Activated CD4-positive, alpha-beta memory T cell treated with anti-CD3 and anti-CD28 coated beads for 36 hours (primary cell): ENCODE data around the gene SELENOM. TPM values are rescaled to one million over a fixed set of nuclear protein-coding genes. Genes with fewer than 3 reads are reported as not detected.
"Not testable (repeated sequence)": the region's sequence is repeated elsewhere in the genome, so short reads cannot be mapped to it uniquely, and the experiment has no call there.

Experiments used
- CTCF ChIA-PET: fragments of 350-600 bp; sonication (Branson Sonifier 250); formaldehyde crosslinking; loops from one replicate; lab custom pipeline; 2021; ENCODE audit warnings: antibody characterized with exemption, inconsistent platforms; lab: Charles Lee
- POLR2A ChIA-PET: fragments of 350-600 bp; sonication (Branson Sonifier 250); formaldehyde crosslinking; loops from one replicate; lab custom pipeline; 2021; ENCODE audit warnings: antibody characterized with exemption; lab: Charles Lee
- DNase-seq: peaks from one replicate; pipeline ENCODE4 v3.0.0-alpha.2; 2020
- H3K27ac Mint-ChIP-seq: one replicate; pipeline ENCODE4 v1.8.0; 2021; ENCODE audit warnings: mixed read lengths
- H3K27me3 Mint-ChIP-seq: one replicate; pipeline ENCODE4 v1.8.0; 2021; ENCODE audit warnings: mixed read lengths
- H3K36me3 Mint-ChIP-seq: one replicate; pipeline ENCODE4 v1.8.0; 2021; ENCODE audit warnings: mixed read lengths
- H3K4me1 Mint-ChIP-seq: one replicate; pipeline ENCODE4 v1.8.0; 2021; ENCODE audit warnings: low read depth, mixed read lengths
- H3K4me3 Mint-ChIP-seq: one replicate; pipeline ENCODE4 v1.8.0; 2021; ENCODE audit warnings: mild to moderate bottlenecking, mixed read lengths
- H3K9me3 Mint-ChIP-seq: one replicate; pipeline ENCODE4 v1.8.0; 2021; ENCODE audit warnings: mixed read lengths
- intact Hi-C: fragments of 100-400 bp; cut with micrococcal nuclease; formaldehyde crosslinking; loops from one replicate; pipeline ENCODE4 v1.15.1; 2023
- total RNA-seq, 2 experiments: library from RNA; stranded (reverse); gene quantifications; one replicate each; pipeline ENCODE4 v1.2.3, GENCODE V29; 2021

Gene SELENOM
- total RNA-seq, 2 experiments from 2014 or later = 14.1 to 14.3 TPM

DNA sequence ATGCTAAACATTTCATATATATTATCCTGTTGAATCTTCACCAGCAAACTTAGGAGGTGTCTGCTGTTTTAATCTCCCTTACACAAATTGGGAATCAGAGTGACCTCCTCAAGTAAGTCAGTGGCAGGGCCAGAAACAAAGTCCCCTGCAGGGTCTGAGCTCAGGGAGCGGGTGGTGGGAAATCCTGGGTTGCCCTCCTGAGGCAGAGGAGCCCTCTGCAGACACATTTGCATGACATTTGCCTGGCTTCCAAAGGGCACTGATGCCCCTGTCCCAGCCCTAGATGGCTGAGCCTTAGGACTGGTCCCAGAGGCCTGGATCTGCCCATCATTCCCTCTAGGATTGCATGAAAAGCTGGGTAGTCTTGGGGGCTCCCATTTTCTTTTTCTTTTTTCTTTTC, 13.3 kb upstream of the SELENOM start:
- CTCF ChIA-PET = no interaction called here
- Mint-ChIP-seq H3K9me3 (no peaks in the 10 kb centered on the region), H3K4me1 (no peaks in the 10 kb centered on the region), H3K4me3 (no peak overlapping the region), H3K27ac (no peak overlapping the region), H3K36me3 (no peaks in the 10 kb centered on the region), H3K27me3 (no peaks in the 10 kb centered on the region)
- intact Hi-C loops = no loop called here
- no peak for DNase-seq
- POLR2A ChIA-PET = no interaction called here

GRCh38 chr22:31120230-31120629, 12.9 kb upstream of the SELENOM start:
- Mint-ChIP-seq H3K4me3 (no peak overlapping the region), H3K27ac (no peak overlapping the region), H3K36me3 (no peaks in the 10 kb centered on the region), H3K4me1 (no peaks in the 10 kb centered on the region), H3K27me3 (no peaks in the 10 kb centered on the region), H3K9me3 (no peaks in the 10 kb centered on the region)
- ChIA-PET CTCF (no interaction called here), POLR2A (no interaction called here)
- intact Hi-C loops = no loop called here
- DNase-seq = no peak

DNA sequence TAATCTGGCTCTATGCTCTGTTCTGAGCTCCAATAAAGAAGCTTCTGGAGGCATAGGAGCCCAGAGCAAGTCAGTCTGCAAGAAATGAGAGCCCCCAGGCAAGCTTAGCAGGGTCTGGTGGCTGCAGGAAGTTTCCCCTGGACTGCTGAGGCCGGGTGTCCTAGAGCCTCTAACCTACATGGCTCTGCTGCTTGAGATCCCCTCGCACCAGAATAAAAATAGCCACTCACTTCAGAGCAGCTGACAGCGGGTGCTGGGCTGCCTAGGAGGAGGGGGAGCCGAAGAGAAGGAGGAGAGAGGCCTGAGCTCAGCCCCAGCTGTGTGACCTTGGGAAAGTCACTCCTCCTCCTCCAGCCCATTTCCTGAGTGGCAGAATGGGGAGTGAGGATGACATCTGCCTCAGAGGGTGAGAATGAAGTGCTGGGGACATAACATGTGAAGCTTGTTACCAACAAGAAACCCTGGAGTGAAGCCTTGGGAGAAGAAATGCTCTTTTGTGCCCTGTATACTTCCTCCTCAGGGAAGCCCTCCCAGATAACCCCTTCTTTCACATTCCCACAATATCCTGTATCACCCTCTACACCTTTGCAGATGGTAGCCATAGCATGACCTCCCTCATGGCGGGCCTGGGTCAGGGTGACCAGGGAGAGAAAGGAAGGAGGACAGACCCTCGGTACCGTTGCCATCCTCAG, 11.8 kb upstream of the SELENOM start:
- intact Hi-C loops = no loop called here
- CTCF ChIA-PET = no interaction called here
- no peak overlapping the region for H3K27ac Mint-ChIP-seq

DNA sequence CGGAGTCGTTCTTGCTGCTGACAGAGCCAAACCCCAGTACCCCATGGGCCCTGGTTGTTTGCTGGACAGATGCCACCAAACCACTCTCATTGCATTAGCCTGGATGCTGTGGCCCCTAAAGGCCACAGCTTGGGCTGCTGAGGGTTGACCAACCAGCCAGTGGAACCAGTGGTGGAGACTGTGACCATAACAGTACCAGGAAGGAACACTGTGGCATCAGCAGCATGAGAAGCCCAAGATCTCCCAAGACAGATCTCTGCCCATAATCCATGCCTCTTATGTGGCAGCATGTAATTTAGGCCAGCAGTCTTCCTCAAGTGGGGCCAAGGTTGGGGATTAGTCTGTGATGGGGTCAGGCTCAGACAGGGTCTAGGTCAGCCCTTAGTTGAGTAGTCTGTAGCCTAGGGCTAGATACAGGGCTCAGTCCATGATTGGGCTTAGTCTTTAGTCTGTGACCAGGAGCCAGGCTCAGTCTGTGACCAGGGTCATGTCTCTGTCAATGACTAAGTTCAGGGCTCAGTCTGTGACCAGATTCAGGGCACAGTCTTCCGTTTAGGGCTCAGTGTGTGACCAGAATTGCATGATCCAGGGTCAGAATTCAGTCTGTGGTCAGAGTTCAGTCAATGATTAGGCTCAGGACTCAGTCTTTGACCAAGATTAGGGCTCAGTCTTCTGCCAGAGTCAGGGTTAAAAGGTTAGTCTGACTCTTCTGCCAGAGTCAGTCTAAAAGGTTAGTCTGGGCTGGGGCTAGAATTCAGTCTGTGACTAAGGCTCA, 10.9 kb upstream of the SELENOM start:
- POLR2A ChIA-PET = no interaction called here
- no peak for DNase-seq
- intact Hi-C loops = no loop called here
- Mint-ChIP-seq H3K9me3 (no peaks in the 10 kb centered on the region), H3K4me1 (no peaks in the 10 kb centered on the region), H3K36me3 (no peaks in the 10 kb centered on the region), H3K27me3 (no peaks in the 10 kb centered on the region), H3K4me3 (no peak overlapping the region), H3K27ac (no peak overlapping the region)
- CTCF ChIA-PET = no interaction called here

More for the DNA sequence above, 11.8 kb upstream of the SELENOM start:
- no peak overlapping the region for H3K4me3 Mint-ChIP-seq
- no peaks in the 10 kb centered on the region for H3K4me1 Mint-ChIP-seq
- POLR2A ChIA-PET = interaction anchor here (0.5 kb wide), 1 partner anchor 208 kb away, joined by 3 read pairs; no protein-coding TSS in a partner anchor
- no peaks in the 10 kb centered on the region for H3K36me3 Mint-ChIP-seq
- H3K9me3 Mint-ChIP-seq = no peaks in the 10 kb centered on the region
- H3K27me3 Mint-ChIP-seq = no peaks in the 10 kb centered on the region
- no peak for DNase-seq

DNA sequence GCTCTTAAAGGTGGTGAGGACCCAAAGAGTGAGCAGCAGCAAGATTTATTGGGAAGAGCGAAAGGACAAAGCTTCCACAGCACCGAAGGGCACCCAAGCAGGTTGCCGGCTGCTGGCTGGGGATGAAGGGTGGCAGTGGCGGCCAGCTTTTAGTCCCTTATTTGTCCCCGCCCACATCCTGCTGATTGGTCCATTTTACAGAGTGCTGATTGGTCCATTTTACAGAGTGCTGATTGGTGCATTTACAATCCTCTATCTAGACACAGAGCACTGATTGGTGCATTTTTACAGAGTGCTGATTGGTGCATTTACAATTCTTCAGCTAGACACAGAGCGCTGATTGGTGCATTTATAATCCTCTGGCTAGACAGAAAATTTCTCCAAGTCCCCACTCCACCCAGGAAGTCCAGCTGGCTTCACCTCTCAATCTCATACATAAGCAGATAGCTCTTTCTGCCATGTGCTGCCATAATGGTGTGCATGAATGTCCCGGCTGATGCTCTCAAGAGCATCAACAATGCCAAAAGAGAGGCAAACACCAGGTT, 5.3 kb upstream of the SELENOM start:
- POLR2A ChIA-PET = interaction anchor here (0.6 kb wide), 1 partner anchor 92 kb away, joined by 3 read pairs; no protein-coding TSS in a partner anchor
- not testable (repeated sequence) for H3K36me3 Mint-ChIP-seq, H3K4me3 Mint-ChIP-seq

GRCh38 chr22:31107894-31108218, 488 bp upstream of the SELENOM start:
- DNase-seq = no peak
- H3K4me1 Mint-ChIP-seq = peaks cover 22% of the 10 kb centered on the region
- ChIA-PET CTCF (interaction anchor here (0.6 to 3.5 kb wide), 36 partner anchors 12 to 1364 kb away, joined by 3 to 49 read pairs (median 4); partner anchors contain the start of genes LIMK2, MORC2, PIK3IP1 and RNF185), POLR2A (interaction anchor here (0.7 to 1.1 kb wide), 4 partner anchors 72 to 355 kb away, joined by 3 to 7 read pairs (median 4); partner anchors contain the start of gene LIMK2)
- no peaks in the 10 kb centered on the region for H3K27me3 Mint-ChIP-seq
- no peaks in the 10 kb centered on the region for H3K36me3 Mint-ChIP-seq
- H3K27ac Mint-ChIP-seq = peak overlapping the region; percentile 70
- peak overlapping the region; percentile 80 for H3K4me3 Mint-ChIP-seq
- peaks cover 3% of the 10 kb centered on the region for H3K9me3 Mint-ChIP-seq
- intact Hi-C loops = loop anchor here (2.0 to 5.0 kb wide), 4 partner anchors 23 to 184 kb away; partner anchors contain the start of genes LIMK2 and PIK3IP1

More for the DNA sequence above, 5.3 kb upstream of the SELENOM start:
- H3K27me3 Mint-ChIP-seq, CTCF ChIA-PET, H3K27ac Mint-ChIP-seq, DNase-seq, H3K4me1 Mint-ChIP-seq, intact Hi-C loops, H3K9me3 Mint-ChIP-seq: not testable (repeated sequence)

GRCh38 chr22:31106731-31107177, 614 bp downstream of the SELENOM start:
- peak overlapping the region; percentile 80 for H3K4me3 Mint-ChIP-seq
- ChIA-PET CTCF (interaction anchor here (0.8 to 3.5 kb wide), 13 partner anchors 9 to 206 kb away, joined by 3 to 49 read pairs (median 6); partner anchors contain the start of gene RNF185), POLR2A (interaction anchor here (0.6 to 1.2 kb wide), 6 partner anchors 22 to 184 kb away, joined by 3 to 5 read pairs (median 3); partner anchors contain the start of genes LIMK2, MORC2 and TUG1)
- no peaks in the 10 kb centered on the region for H3K9me3 Mint-ChIP-seq
- DNase-seq = no peak
- no peak overlapping the region for H3K27ac Mint-ChIP-seq
- H3K4me1 Mint-ChIP-seq = peaks cover 22% of the 10 kb centered on the region
- no peaks in the 10 kb centered on the region for H3K27me3 Mint-ChIP-seq
- H3K36me3 Mint-ChIP-seq = no peaks in the 10 kb centered on the region
- intact Hi-C loops = loop anchor here (2.0 to 5.0 kb wide), 4 partner anchors 22 to 186 kb away; partner anchors contain the start of genes LIMK2 and PIK3IP1

DNA sequence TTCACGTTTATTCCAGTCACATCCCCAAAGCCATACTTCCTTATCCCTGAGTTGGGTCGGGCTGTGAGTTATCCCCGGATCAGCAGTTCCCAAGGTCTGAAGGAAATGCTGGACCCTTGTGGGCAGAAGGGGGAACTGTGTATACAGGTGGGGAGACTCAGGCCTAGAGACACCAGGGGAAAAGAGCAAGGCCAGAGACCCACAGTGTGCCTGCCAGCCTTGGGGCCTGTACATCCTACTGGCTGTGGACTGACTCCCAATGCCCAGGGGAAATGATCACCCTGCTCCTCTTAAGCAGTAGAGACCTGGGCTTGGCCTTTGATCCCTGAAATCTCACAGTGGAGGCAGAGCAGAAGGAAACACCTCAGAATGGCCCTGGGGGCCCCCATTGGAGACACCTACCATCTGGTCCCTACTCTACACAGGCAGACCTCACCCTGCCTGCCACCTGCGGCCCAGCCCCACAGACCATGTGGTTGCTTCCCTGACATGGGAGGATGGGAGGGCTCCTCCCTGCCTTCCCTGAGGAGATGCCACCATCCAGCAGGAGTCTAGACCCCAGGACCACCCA, 1.3 kb downstream of the SELENOM start:
- H3K4me3 Mint-ChIP-seq = peak overlapping the region; percentile 80
- intact Hi-C loops = loop anchor here (2.0 to 5.0 kb wide), 4 partner anchors 21 to 186 kb away; partner anchors contain the start of genes LIMK2 and PIK3IP1
- POLR2A ChIA-PET = interaction anchor here (0.6 kb wide), 1 partner anchor 62 kb away, joined by 3 read pairs; no protein-coding TSS in a partner anchor
- H3K9me3 Mint-ChIP-seq = no peaks in the 10 kb centered on the region
- no peaks in the 10 kb centered on the region for H3K36me3 Mint-ChIP-seq
- no peak overlapping the region for H3K27ac Mint-ChIP-seq
- H3K4me1 Mint-ChIP-seq = peaks cover 22% of the 10 kb centered on the region
- DNase-seq = no peak
- CTCF ChIA-PET = interaction anchor here (1.5 to 5.0 kb wide), 3 partner anchors 21 to 43 kb away, joined by 5 to 27 read pairs (median 23); no protein-coding TSS in a partner anchor
- H3K27me3 Mint-ChIP-seq = no peaks in the 10 kb centered on the region

DNA sequence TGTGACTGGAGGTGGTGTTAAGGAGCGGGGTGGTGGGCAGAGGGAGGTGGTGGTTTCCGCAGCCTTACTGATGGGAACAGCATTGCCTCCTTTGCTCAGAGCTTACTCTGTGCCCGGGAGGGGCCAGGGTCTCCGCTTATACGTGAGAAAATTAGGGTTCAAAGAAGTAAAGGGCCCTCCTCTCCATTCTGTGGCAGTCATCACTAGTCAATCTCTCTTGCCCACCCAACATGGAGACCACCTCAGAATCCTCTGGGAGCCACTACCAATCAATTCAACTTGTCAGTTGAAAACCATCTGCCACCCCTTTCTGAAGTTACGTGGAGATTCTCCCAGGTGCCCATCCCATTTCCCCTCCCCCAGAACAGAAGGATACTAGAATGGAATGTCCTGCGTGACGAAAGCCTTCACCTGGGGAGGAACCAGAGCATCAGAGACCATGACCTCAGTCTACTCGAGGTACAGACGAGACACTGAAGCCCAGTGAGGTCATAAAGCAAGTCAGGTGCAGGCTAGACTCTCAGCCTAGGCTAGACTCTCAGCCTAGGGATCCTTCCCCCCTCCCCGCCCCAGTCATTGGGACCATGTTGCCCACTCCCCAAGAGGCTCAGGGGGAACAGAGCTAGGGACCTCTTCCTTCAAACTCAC, 2.0 kb downstream of the SELENOM start:
- H3K9me3 Mint-ChIP-seq = no peaks in the 10 kb centered on the region
- no peak overlapping the region for H3K27ac Mint-ChIP-seq
- no peaks in the 10 kb centered on the region for H3K36me3 Mint-ChIP-seq
- no peak overlapping the region for H3K4me3 Mint-ChIP-seq
- intact Hi-C loops = loop anchor here (5.0 kb wide), 3 partner anchors 67 to 187 kb away; partner anchors contain the start of genes LIMK2 and PIK3IP1
- POLR2A ChIA-PET = interaction anchor here (0.6 kb wide), 1 partner anchor 258 kb away, joined by 3 read pairs; no protein-coding TSS in a partner anchor
- CTCF ChIA-PET = interaction anchor here (0.8 to 5.0 kb wide), 8 partner anchors 21 to 240 kb away, joined by 3 to 27 read pairs (median 3); no protein-coding TSS in a partner anchor
- H3K27me3 Mint-ChIP-seq = no peaks in the 10 kb centered on the region
- DNase-seq = no peak
- peaks cover 22% of the 10 kb centered on the region for H3K4me1 Mint-ChIP-seq

- intact Hi-C loops = loop anchor here (5.0 kb wide), 3 partner anchors 67 to 187 kb away; partner anchors contain the start of genes LIMK2 and PIK3IP1
- peak; percentile 26 for DNase-seq
- peaks cover 22% of the 10 kb centered on the region for H3K4me1 Mint-ChIP-seq
- no peak overlapping the region for H3K4me3 Mint-ChIP-seq
- H3K27ac Mint-ChIP-seq = no peak overlapping the region
- POLR2A ChIA-PET = interaction anchor here (0.6 to 1.4 kb wide), 2 partner anchors 35 to 258 kb away, joined by 3 read pairs; partner anchors contain the start of gene PLA2G3
- CTCF ChIA-PET = interaction anchor here (0.8 to 5.0 kb wide), 8 partner anchors 20 to 240 kb away, joined by 3 to 27 read pairs (median 3); no protein-coding TSS in a partner anchor
- no peaks in the 10 kb centered on the region for H3K9me3 Mint-ChIP-seq
- no peaks in the 10 kb centered on the region for H3K27me3 Mint-ChIP-seq
- no peaks in the 10 kb centered on the region for H3K36me3 Mint-ChIP-seq
Observed at GRCh38 chr22:31104869-31105268, 2.5 kb downstream of the SELENOM start.
